Airway epithelial cell (primary cell): Measurements from ENCODE around the gene WFS1. TPM values are rescaled to one million over a fixed set of nuclear protein-coding genes. Genes with fewer than 3 reads are reported as not detected.

Experiments
- total RNA-seq: library from RNA; depleted of rRNA; stranded (reverse); fragments of >200 nt; gene quantifications from 2 replicates; pipeline ENCODE4 v1.2.3, GENCODE V29; 2015

WFS1 gene
- 16.9 and 18.6 TPM in 2 replicates for total RNA-seq

GRCh38 chr4:6269616-6270511, at the start of gene WFS1:
Gene WFS1, plus strand, starts transcription at chr4:6269850. Its CDS starts 7,606 bp downstream, at chr4:6277456.

Other genes starting within 250 kb of the WFS1 start
- gene JAKMIP1, start 69.3 kb upstream of the WFS1 start, total RNA-seq = not detected in 2 replicates
- 1.1 and 1.2 TPM in 2 replicates for gene PPP2R2C, start 202.8 kb downstream of the WFS1 start, total RNA-seq